GM20431 (cell line): ENCODE results near the gene MRFAP1.
"Not testable (repeated sequence)": the region's sequence is repeated elsewhere in the genome, so short reads cannot be mapped to it uniquely, and the experiment has no call there.

ENCODE experiments used
- in situ Hi-C: fragments of 300-500 bp; cut with MseI, MboI; formaldehyde crosslinking; loops from one replicate; pipeline ENCODE4 v1.15.0; 2020; ENCODE audit warnings: low sequenced_read_pairs; ENCODE audit not compliant: unreplicated experiment

MRFAP1 gene

DNA sequence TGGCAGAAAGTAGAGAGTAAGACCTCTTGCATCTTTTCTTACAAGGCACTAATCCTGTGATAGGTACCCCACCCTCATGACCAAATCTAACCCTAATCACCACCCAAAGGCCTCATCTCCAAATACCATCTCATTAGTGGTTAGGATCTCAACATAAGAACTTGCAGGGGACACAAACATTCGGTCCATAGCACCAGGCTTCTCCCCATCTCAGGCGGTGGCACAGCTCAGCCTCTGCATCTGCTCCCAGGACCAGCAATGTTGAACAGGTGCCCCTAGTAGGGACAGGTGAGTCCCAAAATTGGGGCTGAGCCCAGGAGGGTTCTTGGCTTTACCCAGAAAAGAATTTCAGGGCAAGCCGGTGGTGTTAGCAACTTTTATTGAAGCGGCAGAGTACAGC lies 8.4 kb upstream of the MRFAP1 start:
- in situ Hi-C loops: no loop called here

- in situ Hi-C loops: no loop called here
Measured at GRCh38 chr4:6633091-6633906, 7.2 kb upstream of the MRFAP1 start.

DNA sequence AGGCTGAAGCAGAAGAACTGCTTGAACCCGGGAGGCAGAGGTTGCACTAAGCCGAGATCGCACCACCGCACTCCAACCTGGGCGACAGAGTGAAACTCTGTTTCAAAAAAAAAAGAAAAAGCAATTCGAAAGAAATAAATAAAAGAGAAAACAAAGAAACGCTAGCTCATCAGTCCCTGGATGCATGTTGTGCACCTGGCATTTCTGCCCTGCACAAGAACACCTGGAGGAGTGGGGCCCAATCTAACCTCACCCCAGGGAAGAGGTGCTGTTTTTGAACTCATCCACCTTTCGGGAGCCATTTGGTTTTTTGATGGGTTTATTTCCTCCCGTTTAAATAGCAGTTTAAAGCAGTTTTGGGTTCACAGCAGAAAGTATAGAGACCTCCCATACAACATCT lies 5.7 kb upstream of the MRFAP1 start:
- in situ Hi-C loops: no loop called here

- in situ Hi-C loops: no loop called here
Measured at GRCh38 chr4:6639137-6639680, 1.3 kb upstream of the MRFAP1 start.

GRCh38 chr4:6641164-6641970 lies 882 bp downstream of the MRFAP1 start:
- in situ Hi-C loops: no loop called here

- in situ Hi-C loops: no loop called here
Measured at GRCh38 chr4:6641971-6642320, 1.5 kb downstream of the MRFAP1 start.

DNA sequence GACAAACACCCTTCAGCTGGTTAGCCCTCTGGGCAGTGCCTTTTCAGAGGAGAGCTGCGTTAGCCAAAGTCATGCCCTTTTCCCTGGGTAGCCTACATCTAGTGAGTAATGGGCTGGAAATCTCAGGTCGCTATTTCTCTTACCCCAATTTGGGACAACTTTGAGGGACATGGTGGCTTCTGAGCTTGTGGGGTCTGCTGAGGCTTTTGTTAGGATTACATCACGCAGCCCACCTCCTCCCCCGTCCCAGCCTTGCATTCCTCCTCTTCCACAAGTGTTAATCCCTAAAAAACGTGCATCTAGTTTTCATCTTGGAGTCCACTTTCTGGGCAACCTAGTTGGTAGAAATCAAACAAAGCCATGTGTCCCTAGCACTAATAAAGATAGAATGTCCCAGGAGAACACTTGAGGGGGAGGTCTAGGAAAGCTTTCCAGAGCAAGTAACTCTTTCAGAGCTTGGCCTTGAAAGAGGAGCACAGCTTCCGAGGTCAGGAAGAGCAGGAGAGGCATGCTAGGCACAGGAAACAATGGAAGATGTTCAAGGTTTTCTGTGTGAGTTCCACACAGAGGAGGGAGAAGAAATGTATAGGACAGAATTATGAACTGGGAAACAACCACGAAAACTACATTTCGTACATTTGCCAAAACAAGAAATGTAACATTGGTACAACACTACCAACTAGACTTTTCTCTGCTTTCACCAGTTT lies 2.8 kb downstream of the MRFAP1 start:
- in situ Hi-C loops: no loop called here

DNA sequence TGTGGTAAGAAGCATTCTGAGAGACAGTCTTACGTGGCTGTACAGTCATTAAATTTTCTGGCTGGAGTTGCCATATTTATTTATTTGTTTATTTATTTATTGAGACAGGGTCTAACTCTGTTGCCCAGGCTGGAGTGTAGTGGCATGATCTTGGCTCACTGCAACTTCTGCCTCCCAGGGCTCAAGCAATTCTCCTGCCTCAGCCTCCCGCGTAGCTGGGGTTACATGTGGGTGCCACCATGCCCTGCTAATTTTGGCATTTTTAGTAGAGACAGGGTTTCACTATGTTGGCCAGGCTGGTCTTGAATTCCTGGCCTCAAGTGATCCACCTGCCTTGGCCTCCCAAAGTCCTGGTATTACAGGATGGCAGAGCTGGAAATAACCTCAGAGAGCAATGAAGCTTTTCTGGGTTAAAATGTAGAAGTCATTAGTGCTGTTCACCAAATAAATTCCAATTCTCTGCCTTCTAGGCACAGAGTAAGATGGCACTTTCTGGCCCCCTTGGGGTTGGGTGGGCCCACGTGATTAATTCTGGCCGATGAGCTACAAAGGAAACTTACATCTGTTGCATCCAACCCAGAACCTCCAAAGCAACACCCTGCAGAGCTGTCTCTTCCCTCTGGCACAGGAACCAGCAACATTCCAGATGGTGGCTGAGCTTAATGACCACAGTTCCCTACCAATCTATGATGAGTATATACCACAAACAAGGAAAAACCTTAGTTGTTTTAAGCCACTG lies 4.5 kb downstream of the MRFAP1 start:
- in situ Hi-C loops: no loop called here

GRCh38 chr4:6647169-6647568 lies 6.7 kb downstream of the MRFAP1 start:
- in situ Hi-C loops: no loop called here

DNA sequence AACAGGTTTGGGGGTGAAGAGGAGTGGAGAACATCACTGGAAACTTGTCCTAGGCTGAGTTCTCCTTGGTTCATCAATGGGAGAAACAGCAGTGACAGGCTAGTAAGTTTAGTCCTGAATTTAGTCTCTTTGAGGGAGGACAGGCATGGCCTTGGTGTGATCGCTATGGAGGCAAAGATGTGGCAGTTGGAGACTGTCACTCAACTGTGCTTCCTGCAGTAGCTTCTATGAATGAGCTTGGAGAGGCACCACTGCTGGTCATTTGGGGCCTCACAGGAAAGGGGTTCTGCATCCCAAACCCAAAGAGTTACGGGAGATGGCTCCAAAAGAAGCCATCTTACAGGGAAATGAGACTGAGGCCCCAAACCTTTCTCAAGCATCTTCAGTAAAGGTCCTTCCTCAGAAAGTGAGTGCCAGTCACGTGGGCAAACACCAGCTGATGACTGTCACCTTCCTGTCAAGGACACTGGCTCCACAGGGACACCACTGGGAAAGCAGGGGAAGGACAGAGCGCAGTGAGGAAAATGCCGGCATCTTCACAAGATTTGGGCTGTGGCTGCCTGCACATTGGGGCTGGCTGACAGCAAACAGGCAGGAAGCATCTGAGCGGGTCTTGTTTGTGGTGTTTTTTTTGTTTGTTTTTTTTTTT lies 7.2 kb downstream of the MRFAP1 start:
- in situ Hi-C loops: no loop called here

DNA sequence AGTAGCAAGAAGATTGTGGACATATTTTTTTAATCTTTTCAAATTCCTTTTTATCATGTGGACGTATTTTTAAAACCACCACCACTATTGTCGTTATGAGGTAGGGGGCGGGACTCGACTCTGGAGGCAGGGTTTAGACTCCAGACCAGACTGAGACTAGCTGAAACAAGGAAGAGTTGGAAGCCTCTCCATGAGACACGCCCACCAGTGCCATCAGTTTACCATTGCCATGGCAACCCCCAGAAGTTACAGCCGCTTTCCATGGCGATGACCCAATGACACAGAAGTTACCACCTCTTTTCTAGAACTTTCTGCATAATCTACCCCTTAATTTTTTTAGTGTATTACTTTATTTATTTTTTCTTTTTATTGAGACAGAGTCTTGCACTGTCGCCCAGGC lies 8.7 kb downstream of the MRFAP1 start:
- in situ Hi-C loops: no loop called here

DNA sequence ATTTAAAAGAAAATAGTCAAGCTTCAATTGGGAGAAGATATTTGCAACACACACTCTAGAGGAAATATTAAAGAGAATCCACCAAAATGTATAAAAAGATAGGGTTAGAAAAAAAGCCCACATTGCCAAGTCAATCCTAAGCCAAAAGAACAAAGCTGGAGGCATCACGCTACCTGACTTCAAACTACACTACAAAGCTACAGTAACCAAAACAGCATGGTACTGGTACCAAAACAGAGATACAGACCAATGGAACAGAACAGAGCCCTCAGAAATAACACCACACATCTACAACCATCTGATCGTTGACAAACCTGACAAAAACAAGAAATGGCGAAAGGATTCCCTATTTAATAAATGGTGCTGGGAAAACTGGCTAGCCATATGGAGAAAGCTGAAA lies 13.7 kb downstream of the MRFAP1 start:
- in situ Hi-C loops: not testable (repeated sequence)

DNA sequence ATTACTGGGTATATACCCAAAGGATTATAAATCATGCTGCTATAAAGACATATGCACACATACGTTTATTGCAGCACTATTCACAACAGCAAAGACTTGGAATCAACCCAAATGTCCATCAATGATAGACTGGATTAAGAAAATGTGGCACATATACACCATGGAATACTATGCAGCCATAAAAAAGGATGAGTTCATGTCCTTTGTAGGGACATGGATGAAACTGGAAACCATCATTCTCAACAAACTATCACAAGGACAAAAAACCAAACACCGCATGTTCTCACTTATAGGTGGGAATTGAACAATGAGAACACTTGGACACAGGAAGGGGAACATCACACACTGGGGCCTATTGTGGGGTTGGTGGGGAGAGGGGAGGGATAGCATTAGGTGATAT lies 14.8 kb downstream of the MRFAP1 start:
- in situ Hi-C loops: not testable (repeated sequence)

GRCh38 chr4:6655924-6656323 lies 15.4 kb downstream of the MRFAP1 start:
- in situ Hi-C loops: no loop called here

DNA sequence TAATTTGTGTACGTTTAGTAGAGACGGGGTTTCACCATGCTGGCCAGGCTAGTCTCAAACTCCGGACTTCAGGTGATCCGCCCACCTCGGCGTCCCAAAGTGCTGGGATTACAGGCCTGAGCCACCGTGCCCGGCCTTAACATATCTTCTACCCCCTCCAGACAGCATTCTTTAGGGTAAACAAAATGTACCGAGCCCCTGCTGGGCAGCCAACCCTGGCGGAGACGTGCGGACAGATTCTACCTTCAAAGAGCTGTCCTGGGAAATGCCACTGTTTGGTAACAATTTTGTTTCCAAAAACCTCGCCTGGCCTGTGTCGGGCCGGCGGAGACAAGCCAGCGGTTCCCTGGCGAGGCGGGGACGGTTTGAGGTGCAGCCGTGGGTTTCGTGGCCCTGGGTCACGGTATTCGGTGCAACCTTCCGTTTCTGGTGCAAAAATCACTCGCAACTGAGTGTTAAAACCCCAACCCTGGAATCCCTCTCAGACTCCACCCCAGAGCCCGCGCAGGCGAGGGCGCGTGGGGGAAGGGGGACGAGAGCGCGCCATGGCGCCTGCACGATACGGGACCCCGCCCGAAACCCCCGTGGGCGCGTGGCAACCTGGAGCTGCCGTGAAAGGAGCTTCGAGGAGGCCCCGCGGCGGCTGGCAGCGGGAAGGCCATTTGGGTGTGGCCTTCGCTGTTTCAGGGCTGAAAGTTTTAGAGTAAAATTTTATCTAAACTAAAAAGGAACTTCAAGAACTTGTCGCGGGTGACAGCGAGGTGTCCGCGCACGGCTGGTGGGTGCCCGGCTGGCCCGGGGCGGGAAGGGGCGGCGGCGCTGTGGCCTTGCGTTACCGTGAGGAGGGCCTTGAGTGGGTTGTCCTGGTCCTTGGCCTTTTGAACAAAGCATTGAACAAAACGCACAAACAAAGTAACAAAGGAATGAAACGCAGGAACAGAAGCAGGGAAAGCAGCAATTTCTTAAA lies 17.0 kb downstream of the MRFAP1 start:
- in situ Hi-C loops: no loop called here

DNA sequence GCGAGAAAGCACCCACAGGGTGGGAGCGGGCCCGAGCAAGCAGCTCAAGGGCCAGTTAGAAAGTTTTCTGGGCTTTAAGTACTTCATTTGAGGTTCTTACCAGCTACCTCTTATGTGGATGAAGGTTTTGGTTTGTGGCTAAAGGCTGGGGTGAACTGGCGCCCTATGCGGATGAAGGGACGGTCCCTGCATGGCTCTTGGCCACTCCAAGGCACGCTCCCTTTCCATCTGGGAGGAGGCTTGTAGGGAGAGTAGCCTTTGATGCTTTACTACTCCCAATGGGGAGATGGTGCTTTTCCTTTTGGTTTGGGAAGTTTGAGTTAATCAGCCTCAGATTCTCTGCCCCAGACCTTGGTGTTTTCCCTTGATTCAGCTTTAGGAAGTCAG lies 17.7 kb downstream of the MRFAP1 start:
- in situ Hi-C loops: no loop called here

DNA sequence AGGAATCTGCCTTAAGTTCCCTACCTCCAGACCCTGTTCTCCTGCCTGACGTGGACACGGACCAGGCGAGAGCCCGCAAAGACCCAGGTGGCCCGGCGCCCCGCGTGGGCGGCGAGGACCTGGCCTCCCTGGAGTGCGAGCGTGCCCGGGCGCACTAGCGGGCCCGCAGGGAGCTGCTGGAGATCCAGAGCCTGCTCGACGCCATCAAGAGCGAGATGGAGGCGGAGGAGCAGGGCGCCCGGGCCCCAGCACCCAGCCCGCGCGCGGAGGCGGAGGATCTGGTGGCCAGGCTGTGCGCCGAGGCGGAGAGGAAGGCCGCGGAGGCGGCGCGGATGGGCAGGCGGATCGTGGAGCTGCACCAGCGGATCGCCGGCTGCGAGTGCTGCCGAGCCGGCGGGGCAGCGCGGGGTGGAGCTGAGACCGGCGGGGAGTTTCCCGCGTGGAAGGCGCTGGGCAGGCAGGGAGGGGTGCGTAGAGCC lies 18.2 kb downstream of the MRFAP1 start:
- in situ Hi-C loops: no loop called here

- in situ Hi-C loops: no loop called here
Measured at GRCh38 chr4:6659897-6660296, 19.4 kb downstream of the MRFAP1 start.
